Stimulated activated naive CD8-positive, alpha-beta T cell treated with anti-CD3 and anti-CD28 coated beads, Interleukin-15, Interleukin-2, amounts not matched to agents 100 U/mL and 50 U/mL, for 24 hours (primary cell): ENCODE measurements around the gene STAB2.

Experiments
- ATAC-seq: fragments of 150-1000 bp; cut with Tn5 transposase; one replicate; pipeline ENCODE4 v1.10.0; 2021
- DNase-seq: peaks from one replicate; pipeline ENCODE4 v3.0.0; 2021

STAB2 gene, protein sequence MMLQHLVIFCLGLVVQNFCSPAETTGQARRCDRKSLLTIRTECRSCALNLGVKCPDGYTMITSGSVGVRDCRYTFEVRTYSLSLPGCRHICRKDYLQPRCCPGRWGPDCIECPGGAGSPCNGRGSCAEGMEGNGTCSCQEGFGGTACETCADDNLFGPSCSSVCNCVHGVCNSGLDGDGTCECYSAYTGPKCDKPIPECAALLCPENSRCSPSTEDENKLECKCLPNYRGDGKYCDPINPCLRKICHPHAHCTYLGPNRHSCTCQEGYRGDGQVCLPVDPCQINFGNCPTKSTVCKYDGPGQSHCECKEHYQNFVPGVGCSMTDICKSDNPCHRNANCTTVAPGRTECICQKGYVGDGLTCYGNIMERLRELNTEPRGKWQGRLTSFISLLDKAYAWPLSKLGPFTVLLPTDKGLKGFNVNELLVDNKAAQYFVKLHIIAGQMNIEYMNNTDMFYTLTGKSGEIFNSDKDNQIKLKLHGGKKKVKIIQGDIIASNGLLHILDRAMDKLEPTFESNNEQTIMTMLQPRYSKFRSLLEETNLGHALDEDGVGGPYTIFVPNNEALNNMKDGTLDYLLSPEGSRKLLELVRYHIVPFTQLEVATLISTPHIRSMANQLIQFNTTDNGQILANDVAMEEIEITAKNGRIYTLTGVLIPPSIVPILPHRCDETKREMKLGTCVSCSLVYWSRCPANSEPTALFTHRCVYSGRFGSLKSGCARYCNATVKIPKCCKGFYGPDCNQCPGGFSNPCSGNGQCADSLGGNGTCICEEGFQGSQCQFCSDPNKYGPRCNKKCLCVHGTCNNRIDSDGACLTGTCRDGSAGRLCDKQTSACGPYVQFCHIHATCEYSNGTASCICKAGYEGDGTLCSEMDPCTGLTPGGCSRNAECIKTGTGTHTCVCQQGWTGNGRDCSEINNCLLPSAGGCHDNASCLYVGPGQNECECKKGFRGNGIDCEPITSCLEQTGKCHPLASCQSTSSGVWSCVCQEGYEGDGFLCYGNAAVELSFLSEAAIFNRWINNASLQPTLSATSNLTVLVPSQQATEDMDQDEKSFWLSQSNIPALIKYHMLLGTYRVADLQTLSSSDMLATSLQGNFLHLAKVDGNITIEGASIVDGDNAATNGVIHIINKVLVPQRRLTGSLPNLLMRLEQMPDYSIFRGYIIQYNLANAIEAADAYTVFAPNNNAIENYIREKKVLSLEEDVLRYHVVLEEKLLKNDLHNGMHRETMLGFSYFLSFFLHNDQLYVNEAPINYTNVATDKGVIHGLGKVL (N-terminal part only)

DNA sequence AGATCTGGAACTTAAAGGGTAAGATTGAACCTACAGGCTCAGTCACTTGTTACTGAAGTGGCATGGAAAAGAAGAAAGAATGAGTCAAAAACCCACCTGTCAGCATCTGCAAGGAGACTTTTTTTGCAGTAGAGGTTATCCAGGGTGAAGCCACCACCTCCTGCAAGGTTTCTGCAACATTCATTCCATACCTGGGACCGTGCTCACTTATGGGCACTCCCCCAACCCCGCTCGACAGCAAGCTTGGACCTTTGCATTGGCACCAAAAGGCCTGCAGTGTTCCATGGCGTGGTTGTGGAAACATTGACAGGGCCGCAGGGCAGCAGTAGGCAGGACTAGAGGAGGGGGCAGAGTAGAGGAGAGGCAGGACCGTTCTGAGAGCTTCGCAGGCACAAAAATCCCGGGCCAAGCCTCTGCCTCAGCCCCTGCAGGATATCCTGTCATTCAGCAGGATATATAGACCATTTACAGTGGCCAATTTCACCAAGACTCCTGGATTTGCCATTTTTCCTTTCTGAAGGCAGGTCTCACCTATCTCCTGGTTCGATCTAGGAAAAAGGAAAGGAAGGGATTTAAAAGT lies at the start of gene STAB2:
Gene STAB2, plus strand, starts transcription at position 483 of the 580 bp plus-strand sequence. CDS start 204 bp downstream, outside the sequence.
- DNase-seq: no peak
- ATAC-seq: no peak

DNA sequence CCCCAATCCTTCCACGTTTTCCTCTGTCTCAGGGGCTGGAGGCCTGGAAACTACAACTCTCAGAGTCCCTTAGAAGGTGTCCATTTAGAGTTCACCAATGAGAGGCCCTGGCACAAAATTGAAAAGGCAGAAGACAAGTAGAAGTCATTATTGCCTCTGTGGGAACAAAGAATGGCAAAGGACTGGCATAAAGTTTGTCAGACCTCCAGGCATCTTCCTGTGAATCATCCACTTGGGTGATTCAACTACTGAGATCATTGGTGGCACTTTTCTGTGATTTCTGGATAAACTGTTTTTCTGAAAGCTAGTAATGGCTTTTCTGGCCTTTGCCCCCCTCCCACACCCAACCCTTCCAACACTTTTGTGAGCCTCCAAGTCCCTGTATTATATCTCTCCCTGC lies 48.7 kb upstream of the STAB2 start:
- no peak for DNase-seq
- peak; percentile 43 for ATAC-seq

DNA sequence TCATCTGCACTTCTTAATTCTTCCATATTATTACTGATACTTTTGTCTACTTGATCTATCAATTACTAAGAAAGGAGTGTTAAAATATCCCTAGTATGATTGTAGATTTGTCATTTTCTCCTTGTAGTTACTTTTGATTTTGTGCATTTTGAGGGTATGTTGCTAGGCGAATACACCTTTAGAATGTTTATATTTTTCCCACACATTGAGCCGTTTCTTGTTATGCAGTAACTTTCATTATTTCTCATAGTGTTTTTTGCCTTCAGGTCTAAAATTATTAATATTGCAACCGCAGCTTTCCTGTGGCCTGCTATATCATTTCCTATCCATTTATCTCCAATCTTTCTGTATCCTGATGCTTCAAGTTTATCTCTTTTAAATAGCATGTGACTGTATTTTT lies 46.8 kb upstream of the STAB2 start:
- no peak for DNase-seq
- no peak for ATAC-seq

DNA sequence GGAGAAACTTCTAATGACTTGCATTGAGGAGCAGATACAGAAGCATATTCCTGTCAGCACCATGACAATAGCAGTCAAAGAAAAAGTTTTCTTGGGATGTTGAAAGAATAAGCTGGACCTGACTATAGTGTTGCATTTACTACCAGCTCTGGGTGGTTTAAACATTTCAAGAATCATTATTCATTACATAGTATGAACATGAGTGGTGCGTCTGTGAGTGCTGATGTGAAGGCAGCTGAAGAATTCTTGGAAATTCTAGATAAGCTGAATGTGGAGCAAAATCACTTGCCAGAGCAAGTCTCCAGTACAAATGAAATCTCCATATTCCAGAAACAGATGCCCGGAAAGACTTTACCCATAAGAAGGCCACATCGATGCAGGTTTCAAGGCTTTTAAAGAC lies 45.0 kb upstream of the STAB2 start:
- DNase-seq: no peak
- ATAC-seq: no peak

DNA sequence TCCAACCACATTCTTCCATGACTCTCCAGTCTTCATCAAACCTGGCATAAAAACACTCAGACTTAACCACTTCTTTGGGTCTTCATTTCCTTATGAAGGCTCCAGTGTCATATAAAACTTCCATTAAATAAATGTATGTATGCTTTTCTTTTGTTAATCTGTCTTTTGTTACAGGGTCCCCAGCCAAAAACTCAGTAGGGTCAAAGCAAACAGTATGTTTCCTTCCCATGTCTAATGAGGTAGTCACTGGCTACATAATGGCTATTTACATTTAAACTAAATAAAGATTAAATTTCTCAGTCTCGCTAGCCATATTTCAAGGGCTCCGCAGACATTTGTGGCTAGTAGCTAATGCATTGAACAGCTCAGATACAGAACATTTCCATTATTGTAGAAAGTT lies 40.1 kb upstream of the STAB2 start:
- DNase-seq: no peak
- no peak for ATAC-seq

DNA sequence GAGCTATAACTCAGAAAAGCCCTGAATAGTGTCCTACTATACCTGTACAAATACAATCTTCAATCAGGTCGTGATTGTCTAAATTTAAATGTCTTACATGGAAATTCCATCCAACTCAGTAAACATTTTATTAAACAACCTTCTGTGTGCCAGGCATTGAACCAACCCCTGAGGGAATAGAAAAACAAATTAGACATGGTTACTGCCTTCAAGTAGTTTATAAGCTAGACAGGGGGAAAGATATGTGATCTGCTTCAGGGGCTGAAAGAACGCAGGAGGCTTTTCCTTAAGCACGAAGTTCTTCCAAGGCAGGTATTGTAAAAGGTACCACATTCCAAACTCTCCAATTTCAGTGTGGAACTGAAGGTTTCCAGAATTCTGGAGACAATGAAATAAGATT lies 39.7 kb upstream of the STAB2 start:
- DNase-seq (no peak), ATAC-seq (no peak)

DNA sequence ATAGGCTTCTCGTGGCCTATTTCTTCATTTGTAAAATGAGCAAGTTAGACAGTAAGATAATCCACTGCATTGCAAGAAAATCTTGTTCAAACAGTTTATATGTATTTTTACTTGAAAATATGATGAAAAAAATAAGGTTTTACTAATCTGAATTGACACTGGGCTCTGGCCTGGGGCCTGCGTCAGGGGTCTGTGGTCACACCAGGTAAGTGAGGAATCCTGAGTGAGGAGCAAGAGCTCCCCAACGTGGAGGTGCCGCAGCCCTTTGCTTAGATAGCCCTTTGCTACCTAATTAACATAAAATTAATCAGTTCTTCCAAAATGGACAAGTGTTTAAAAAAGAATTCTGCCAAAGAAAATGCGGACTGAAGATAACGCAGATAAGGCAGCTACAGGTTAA lies 39.1 kb upstream of the STAB2 start:
- DNase-seq (no peak), ATAC-seq (no peak)

DNA sequence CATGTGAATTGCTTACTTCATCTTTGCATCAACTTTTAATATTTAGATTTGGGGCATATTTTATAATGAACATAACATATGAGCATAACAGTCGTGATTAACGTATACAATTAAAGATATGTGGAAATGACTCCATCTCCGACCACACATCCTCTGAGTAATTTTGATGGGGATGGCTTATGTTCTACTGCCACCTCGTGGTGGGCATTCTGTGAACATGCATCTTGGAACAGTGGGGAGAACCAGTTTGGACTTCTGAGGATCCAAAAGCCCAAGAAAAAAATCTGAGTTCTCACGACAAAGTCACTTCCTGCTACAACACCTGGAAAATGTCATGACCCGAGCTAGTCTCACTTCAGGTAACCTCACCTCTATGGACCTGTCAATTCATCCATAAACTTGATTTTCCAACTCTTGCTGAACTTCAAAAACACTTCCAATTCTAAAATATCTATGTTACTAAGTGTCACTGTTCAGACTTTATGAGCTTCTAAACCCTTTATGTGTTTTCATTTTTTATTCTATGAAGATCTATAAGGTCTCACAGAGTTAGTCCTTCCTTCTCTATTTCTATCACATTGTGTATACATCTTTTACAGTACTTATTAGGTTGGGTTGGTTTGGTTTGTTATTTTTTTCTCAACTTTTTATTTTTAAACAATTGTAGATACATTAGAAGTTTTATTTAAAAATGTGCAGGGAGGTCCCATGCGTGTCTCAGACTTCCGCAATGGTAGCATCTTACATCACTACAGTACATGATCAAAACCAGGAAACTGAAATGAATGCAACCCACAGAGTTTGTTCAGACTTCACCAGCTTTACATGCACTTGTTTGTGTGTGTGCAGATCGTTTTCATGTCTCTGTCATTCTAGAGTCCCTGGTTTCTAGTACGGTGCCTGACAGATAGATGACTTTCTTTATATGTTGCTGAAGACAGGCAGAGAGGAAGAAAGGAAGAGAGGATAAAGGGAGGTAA lies 38.2 kb upstream of the STAB2 start:
- ATAC-seq (peak; percentile 69), DNase-seq (peak; percentile 77)

DNA sequence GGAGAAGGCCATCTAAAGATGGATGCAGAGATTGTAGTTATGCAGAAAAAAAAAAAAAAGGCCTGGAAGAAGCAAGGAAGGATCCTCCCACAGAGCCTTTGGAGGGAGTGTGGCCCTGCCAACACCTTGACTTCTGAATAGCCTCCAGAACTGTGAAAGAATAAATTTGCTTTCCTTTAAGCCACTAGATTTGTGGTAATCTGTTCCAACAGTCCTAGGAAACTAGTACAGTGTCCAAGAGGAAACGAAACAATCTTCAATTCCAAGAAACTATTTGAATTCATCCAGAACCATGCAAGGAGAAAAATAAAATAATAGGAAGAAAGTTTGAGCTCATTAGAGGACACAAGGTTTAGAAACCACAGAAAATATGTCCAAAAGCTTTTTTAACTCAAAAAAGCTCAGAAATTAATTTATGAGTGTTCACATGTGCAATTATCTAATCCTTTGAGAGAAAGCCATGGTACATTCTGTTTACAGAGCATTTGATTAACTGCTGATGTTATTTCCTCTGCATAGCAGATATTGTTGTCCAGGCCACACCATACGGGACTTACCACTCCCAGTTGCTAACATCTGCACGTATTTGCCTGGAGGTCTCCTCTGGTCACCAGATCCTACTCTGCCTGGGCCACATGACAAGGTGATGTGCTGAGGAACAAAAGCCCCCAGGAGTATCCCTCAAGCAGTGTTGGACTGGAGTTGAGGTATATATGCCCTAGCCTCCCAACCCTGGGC lies 30.0 kb upstream of the STAB2 start:
- ATAC-seq: no peak
- DNase-seq: no peak

DNA sequence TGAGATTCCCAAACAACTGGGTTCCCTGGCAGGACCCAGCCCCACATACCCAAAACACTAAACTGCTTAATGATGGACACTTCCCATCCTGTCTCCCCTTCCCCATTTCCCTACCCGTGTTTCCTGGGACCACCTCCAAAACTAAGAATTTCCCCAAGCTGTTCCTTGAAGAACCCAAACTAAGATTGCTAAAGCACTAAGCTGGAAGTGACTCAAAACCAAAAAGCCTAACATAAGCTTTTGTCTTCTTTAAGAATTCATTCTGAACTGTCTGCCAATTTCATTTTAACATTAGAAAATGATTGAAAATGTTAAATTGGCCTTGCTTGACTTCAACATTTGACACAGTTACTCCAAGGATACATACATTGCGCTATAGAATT lies 29.5 kb upstream of the STAB2 start:
- DNase-seq: no peak
- no peak for ATAC-seq

DNA sequence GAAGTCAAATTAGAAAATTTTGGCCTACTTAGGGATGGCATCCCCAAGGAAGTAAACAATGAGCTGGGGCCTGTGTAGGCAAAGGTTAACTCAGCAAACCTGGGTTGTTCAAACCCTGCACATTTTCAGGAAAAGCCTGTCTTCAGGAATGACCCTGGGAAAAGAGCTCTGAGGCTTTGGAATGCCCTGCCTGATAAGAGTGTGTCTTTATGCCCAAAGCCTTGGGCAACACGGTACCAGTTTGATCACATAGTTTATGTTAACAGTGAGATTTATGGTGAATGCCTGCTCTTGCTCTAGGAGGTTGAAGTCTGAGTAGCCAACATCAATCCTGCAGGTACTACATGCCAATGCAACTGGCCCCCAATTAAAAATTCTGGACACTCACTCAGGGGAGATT lies 28.2 kb upstream of the STAB2 start:
- DNase-seq (no peak), ATAC-seq (no peak)

DNA sequence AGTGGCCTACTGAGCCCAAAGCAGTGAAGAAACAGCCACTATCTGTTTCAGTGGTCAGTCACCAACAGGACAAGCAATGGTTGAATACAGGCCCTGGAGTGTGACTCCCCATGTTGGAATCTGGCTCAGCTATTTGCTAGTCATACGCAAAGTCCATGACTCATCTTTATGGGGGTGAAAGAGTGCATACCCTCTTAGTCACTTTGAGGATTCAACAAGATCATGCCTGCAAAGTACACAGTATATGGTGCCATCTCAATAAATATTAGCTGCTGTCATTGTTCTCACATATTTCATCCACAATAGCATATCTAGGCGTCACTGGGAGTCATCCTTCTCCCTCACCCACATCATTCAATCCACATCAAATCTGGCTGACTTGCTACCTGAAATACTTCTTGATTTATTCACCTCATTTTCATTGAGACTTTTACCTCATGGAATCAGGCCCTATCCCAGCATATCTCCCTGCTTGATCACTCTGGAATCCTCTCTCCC lies 26.4 kb upstream of the STAB2 start:
- DNase-seq (no peak), ATAC-seq (no peak)

DNA sequence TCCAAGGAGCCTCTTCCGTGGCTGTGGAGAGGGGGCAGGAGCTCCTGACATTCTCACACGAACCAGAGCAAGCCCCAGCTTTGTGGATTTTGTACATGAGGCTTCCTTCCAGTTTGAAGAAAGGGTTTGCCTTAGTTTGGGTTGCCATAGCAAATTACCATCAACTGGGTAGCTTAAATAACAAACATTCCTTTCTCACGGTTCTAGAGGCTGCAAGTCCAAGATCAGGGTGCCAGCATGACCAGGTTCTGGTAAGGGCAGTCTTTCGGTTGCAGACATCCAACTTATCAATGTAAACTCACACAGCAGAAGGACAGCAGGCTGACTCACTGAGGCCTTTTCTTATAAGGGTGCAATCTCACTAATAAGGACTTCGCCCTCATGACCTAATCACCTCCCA lies 25.9 kb upstream of the STAB2 start:
- ATAC-seq (no peak), DNase-seq (no peak)

DNA sequence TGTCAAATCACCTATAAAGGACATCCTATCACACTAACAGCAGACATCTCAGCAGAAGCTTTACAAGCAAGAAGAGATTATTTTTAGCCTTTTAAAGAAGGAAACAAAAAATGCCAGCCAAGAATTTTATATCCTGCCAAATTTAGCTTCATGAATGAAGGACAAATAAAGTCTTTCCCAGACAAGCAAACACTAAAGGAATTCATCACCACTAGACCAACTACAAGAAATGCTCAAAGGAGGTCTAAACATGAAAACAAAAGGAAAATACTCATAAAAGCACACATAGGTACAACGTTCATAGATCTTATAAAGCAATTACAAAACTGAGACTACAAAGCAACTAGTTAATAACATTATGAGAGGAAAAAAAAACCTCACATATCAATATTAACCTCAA lies 20.7 kb upstream of the STAB2 start:
- DNase-seq (no peak), ATAC-seq (no peak)

DNA sequence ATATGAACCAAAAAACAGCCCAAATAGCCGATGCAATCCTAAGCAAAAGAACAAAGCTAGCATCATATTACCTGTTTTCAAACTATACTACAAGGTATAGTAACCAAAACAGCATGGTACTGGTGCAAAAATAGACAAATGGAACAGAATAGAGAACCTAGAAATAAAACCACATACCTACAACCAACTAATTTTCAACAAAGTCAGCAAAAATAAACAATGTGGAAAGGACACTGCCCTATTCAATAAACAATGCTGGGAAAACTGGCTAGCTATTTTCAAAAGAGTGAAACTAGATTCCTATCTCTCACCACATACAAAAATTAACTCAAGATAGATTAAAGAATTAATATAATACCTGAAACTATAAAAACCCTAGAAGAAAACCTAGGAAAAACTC lies 17.8 kb upstream of the STAB2 start:
- DNase-seq (no peak), ATAC-seq (no peak)

DNA sequence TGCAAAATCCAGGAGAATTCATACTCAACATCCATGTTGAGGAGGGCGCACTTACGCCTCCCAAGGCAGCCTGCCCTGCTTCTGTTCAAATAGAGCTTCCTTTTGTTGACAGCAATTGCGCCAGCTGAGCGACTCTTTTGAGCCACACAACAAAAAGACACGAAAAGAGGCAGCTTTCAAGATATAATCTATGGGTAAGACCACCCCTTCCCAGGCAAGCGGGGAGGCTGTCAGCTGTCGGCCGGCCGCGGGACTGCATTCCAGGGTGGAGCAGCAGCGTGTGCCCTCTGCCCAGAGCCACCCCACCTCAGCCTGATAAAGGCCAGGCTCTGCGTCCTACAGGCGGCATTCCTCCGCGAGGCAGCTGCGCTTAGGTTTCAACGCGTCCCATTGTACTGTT lies 15.8 kb upstream of the STAB2 start:
- no peak for ATAC-seq
- no peak for DNase-seq

DNA sequence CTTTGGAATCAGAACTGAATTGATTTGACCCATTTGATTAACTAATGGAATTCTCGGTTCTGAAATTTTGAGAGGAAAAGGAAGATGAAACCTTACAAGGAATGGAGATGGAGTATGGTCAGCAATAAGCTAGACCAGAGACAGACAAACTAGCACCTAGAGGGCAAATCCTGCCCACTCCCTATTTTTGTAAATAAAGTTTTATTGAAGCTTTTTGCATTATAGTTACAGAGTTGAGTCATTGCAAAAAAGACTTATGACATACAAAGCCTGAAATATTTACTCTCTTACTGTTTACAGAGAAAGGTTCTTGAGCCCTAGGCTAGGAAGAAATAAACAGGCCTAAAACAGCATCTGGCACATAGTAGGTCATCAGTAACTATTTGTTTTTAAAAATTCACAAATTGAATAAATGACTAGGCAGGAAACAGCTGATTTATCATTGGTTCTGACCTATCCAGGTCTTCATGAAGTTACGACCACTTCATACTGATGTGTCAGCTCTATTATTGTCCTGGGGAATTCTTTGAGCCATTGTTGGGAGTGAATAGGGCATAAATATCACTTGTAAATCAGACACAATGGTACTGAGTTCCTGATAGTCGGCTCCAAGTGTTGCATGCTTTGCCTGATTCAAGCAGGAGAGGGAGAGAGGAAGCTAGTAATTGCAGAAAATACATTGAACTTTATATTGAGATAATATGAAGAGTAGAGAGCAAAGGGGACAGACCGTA lies 14.6 kb upstream of the STAB2 start:
- DNase-seq (no peak), ATAC-seq (no peak)

DNA sequence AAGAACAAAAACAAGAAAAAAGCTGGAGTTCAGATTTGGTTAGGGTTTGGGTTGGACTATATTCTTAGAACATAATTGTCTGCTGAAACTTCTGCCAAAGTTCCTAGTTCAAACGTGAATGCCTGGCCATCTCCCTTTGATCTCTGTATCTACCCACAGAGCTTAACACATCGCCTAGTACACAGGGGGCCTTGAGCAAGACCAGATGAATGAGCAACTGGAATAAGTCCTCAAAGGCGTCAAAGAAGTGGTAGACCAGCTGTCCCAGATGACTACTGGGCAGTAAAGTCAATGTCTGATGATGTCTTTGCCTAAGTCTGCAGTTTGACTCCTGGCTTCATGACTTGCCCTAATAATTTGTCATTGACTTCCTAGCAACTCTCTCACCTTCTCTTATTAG lies 13.9 kb upstream of the STAB2 start:
- DNase-seq (no peak), ATAC-seq (no peak)

DNA sequence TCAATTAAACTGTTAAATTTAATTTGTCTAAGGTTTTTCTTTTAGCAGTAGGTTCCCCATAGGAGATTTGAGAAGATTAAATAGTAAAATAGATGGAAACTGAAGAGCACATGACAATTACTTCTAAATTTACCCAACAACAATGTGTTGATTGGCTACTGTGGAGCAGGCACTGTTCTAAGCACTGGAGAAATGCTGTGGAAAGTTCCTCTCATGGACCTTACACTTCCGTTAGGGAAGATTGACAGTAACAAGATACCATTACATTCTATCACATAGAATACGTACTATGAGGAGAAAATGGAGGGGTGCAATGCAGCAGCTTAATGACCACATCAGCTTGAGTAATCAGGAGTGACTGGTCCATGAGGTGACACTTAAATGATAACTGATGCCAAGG lies 8.1 kb upstream of the STAB2 start:
- ATAC-seq (no peak), DNase-seq (no peak)

DNA sequence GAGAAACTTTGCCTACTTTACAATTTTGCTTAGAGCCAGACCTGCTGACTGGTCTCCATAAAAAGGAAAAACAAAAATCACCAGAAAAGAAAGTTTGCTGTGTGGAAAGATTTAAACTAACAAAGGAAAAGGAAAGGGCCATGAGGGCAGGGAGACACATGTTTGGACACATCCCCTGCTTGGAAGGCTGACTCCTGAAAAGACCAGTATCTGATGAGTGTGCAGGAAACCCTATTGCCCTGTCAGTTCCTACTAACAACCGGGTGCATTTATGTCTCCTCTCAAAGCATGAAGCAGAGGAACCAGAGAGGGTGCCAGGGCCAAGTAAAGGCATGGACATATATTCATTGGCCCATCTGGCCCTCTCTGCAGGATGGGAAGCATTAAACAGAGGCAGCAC lies 7.0 kb upstream of the STAB2 start:
- DNase-seq: no peak

More for the DNA sequence above, 7.0 kb upstream of the STAB2 start:
- ATAC-seq: no peak
